NCI-H748 (cell line): ENCODE measurements around the gene FBLL1.
"Not testable (repeated sequence)": the region's sequence is repeated elsewhere in the genome, so short reads cannot be mapped to it uniquely, and the experiment has no call there.

Source experiments
- DNase-seq: peaks from one replicate; lab custom pipeline; 2025; ENCODE audit not compliant: unreplicated experiment; lab: John Stamatoyannopoulos, UW

Gene FBLL1

GRCh38 chr5:168528521-168529373 is at the start of gene FBLL1:
Gene FBLL1, plus strand, starts transcription at chr5:168529305. Its CDS starts 200 bp downstream, at chr5:168529505.
- peak; percentile 79 for DNase-seq

GRCh38 chr5:168480601-168481000 is 48.5 kb upstream of the FBLL1 start:
- DNase-seq = no peak

GRCh38 chr5:168481330-168481788 is 47.7 kb upstream of the FBLL1 start:
- DNase-seq = no peak

- DNase-seq = no peak
Measured at GRCh38 chr5:168482361-168482760, 46.7 kb upstream of the FBLL1 start.

- DNase-seq = peak; percentile 94
Measured at GRCh38 chr5:168486136-168486879, 42.8 kb upstream of the FBLL1 start, which contains the start of gene RARS1. Gene RARS1, plus strand, starts transcription at chr5:168486471. Its CDS starts 28 bp downstream, at chr5:168486499.

DNA sequence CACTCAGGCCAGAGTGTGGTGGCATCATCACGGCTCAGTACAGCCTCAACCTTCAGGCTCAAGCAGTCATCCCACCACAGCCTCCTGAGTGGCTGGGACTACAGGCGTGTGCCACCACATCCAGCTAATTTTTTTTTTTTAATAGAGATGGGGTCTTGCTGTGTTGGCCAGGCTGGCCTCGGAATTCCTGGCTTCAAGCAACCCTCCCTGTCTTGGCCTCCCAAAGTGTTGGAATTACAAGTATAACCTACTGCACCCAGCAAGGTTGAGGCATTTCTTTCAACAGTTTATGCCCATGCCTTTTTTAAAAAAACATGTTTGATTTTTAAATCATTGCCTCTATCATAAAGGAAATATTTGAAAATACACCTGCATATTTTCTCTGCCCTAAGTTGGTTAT is 40.0 kb upstream of the FBLL1 start:
- no peak for DNase-seq

GRCh38 chr5:168494057-168494555 is 35.0 kb upstream of the FBLL1 start:
- DNase-seq = no peak

- DNase-seq = no peak
Measured at GRCh38 chr5:168502563-168503237, 26.4 kb upstream of the FBLL1 start.

- no peak for DNase-seq
Measured at GRCh38 chr5:168513861-168514428, 15.2 kb upstream of the FBLL1 start.

DNA sequence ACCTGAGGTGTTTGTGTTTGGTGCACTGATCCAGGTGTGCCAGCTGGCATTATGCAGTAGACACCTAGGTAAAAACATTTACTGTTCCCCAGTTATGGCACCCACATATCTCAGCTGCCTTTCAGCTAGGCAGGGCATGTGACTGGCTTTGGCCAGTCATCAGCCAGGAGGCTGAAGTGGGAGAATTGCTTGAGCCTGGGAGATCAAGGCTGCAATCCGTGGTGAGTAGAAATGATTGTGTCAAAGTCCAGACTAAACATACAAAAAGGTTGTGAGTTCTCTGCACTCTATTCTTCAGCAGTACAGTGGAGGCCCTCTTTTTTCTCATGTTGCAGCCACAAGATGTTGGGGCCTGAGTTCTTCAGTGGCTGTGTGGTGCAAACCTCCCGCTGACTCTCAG is 3.2 kb upstream of the FBLL1 start:
- DNase-seq = no peak

GRCh38 chr5:168527756-168528295 is 1.3 kb upstream of the FBLL1 start:
- DNase-seq = no peak

- DNase-seq = peak; percentile 52
Measured at GRCh38 chr5:168529374-168530234, 499 bp downstream of the FBLL1 start.

GRCh38 chr5:168530621-168531150 is 1.6 kb downstream of the FBLL1 start:
- no peak for DNase-seq

- DNase-seq = no peak
Measured at GRCh38 chr5:168531191-168531590, 2.1 kb downstream of the FBLL1 start.

DNA sequence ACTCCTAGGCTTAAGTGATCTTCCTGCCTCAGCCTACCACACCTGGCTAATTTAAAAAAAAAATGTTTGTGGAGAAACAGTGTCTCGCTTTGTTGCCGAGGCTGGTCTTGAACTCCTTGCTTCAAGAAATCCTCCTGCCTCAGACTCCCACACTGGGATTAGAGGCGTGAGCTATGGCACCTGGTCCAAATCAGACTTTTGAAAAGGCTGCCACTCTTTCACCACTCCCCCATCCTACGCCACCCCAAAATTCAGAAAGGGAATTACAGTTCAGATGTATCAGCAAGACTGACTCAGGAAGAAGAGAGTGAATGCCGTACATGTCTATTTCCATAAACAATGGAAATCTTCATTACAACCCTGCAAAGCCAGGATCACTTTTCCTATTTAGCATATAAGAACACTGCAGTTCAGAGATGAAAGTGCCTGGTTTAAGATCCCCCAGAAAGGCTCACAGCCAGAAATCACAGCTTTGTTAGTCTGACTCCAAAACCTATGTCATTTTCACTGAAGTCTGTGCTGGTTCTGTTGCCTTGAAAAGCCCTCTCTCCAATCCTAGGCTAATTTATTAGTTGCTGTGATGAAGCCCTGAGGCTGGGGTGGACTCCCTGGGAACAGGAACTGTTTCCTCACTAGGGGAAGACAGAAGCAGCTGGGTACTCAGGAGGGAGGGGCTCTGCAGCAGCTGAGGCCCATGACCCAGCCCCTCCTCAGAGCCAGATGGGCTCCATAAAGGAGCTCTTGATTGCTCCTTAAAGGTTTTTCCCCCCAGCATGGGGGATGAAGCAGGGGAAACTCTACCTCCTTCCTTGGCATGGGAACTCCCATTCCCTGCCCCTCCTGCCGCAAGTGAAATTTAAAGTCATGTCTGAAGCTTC is 3.1 kb downstream of the FBLL1 start:
- DNase-seq = no peak

DNA sequence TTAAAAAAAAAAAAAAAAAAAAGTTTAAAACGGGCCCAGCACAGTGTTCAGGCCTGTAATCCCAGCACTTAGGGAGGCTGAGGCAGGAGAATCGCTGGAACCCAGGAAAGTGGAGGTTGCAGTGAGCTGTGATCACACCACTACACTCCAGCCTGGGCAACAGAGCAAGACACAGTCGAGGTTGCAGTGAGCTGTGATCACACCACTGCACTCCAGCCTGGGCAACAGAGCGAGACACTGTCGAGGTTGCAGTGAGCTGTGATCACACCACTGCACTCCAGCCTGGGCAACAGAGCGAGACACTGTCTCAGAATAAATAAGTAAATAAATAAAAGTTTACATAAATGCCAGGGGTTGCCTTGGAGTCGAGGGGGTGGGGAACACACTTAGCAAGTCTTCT is 5.2 kb downstream of the FBLL1 start:
- DNase-seq = not testable (repeated sequence)

GRCh38 chr5:168537176-168537575 is 8.1 kb downstream of the FBLL1 start:
- no peak for DNase-seq

DNA sequence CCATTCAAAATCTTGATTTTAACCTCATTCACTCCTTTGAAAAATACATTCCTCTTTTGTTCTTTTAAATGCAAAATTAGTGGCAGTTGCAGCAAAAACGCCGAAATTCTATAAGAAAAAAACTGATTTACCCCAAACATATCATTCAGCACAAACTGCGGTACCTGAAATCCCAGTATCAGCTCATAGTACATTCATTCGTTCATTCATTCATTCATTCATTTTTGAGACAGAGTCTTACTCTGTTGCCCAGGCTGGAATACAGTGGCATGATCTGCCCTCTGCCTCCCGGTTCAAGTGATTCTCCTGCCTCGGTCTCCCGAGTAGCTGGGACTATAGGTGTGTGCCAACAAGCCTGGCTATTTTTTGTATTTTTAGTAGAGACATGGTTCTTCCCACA is 20.4 kb downstream of the FBLL1 start:
- no peak for DNase-seq
